HepG2 (cell line): Measurements from ENCODE around the gene TMED6. TPM values are rescaled to one million over a fixed set of nuclear protein-coding genes. Genes with fewer than 3 reads are reported as not detected.

Experiments
- BCLAF1 ChIP-seq: fragments of 450-650 bp; IDR thresholded peaks from 2 replicates; pipeline ENCODE4 v1.6.1; 2017; ENCODE audit warnings: mild to moderate bottlenecking
- HCFC1 ChIP-seq: fragments of 150-350 bp; IDR thresholded peaks from 2 replicates; pipeline ENCODE4 v1.6.1; 2014; ENCODE audit warnings: low read depth, low read length
- HNRNPH1 ChIP-seq: fragments of 200-400 bp; formaldehyde crosslinking; optimal IDR thresholded peaks from 2 replicates; pipeline ENCODE3; 2017; ENCODE audit warnings: mild to moderate bottlenecking, low read depth, low read length
- HOXA9 ChIP-seq: sonication (generic); formaldehyde crosslinking; IDR thresholded peaks from 2 replicates; pipeline ENCODE4 v1.8.1; 2022; ENCODE audit warnings: missing genetic modification reagents, mild to moderate bottlenecking, moderate library complexity, borderline replicate concordance
- IRF2 ChIP-seq: IDR thresholded peaks from 2 replicates; pipeline ENCODE4 v1.6.1; 2018; ENCODE audit warnings: missing genetic modification reagents, missing compliant biosample characterization
- KDM1A ChIP-seq: IDR thresholded peaks from 2 replicates; pipeline ENCODE4 v1.6.1; 2016; ENCODE audit warnings: missing compliant biosample characterization
- MLX ChIP-seq: IDR thresholded peaks from 2 replicates; pipeline ENCODE4 v1.6.1; 2016
- MNT ChIP-seq: fragments of 450-650 bp; IDR thresholded peaks from 2 replicates; pipeline ENCODE4 v1.6.1; 2016
- PRDM15 ChIP-seq: sonication (generic); formaldehyde crosslinking; IDR thresholded peaks from 2 replicates; pipeline ENCODE4 v1.4.0; 2020; ENCODE audit warnings: missing genetic modification reagents
- RFX5 ChIP-seq: IDR thresholded peaks from 2 replicates; pipeline ENCODE4 v1.6.1; 2011; ENCODE audit warnings: low read depth, low read length, improper control_type of control experiment
- RNF219 ChIP-seq: sonication (generic); formaldehyde crosslinking; IDR thresholded peaks from 2 replicates; pipeline ENCODE4 v1.5.0; 2020; ENCODE audit warnings: mild to moderate bottlenecking, missing genetic modification reagents
- ZBTB7A ChIP-seq: sonication (generic); formaldehyde crosslinking; IDR thresholded peaks from 2 replicates; pipeline ENCODE4 v1.8.0; 2022; ENCODE audit warnings: mild to moderate bottlenecking, missing genetic modification reagents
- ZMYM3 ChIP-seq: sonication (generic); formaldehyde crosslinking; IDR thresholded peaks from 2 replicates; pipeline ENCODE4 v1.5.1; 2020; ENCODE audit warnings: mild to moderate bottlenecking, missing genetic modification reagents
- ZNF552 ChIP-seq: sonication (generic); formaldehyde crosslinking; IDR thresholded peaks from 2 replicates; pipeline ENCODE4 v1.9.0; 2022; ENCODE audit warnings: missing genetic modification reagents, mild to moderate bottlenecking, borderline replicate concordance
- ZNF598 ChIP-seq: sonication (generic); formaldehyde crosslinking; IDR thresholded peaks from 2 replicates; pipeline ENCODE4 v1.5.1; 2020; ENCODE audit warnings: mild to moderate bottlenecking, missing genetic modification reagents, borderline replicate concordance
- ZNF605 ChIP-seq: sonication (generic); formaldehyde crosslinking; IDR thresholded peaks from 2 replicates; pipeline ENCODE4 v1.8.0; 2022; ENCODE audit warnings: mild to moderate bottlenecking, missing genetic modification reagents
- ZNF816 ChIP-seq: sonication (generic); formaldehyde crosslinking; IDR thresholded peaks from 2 replicates; pipeline ENCODE4 v1.8.0; 2022; ENCODE audit warnings: missing genetic modification reagents, mild to moderate bottlenecking, borderline replicate concordance
- ZNF839 ChIP-seq: sonication (generic); formaldehyde crosslinking; IDR thresholded peaks from 2 replicates; pipeline ENCODE4 v1.4.0; 2020; ENCODE audit warnings: missing genetic modification reagents, mild to moderate bottlenecking, borderline replicate concordance
- polyA plus RNA-seq, 8 experiments: library from polyadenylated mRNA; depleted of rRNA in 3 of 8; stranded (reverse) in 7 of 8; unstranded in 1 of 8; fragments of >200 nt; fragmentation: Illumina TruSeq in 4 of 8; extraction: Trizol in 4 of 8; gene quantifications; 2 replicates each; pipeline versions ENCODE4 v1.2.1 to v1.2.3, GENCODE V29; 2011 to 2016; ENCODE audit warnings: low read depth in 4 of 8, missing spikeins in 1 of 8, mixed read lengths in 1 of 8; ENCODE audit not compliant: insufficient read depth in 1 of 8
- total RNA-seq, 5 experiments: library from RNA; depleted of rRNA; stranded (reverse); fragments of >200 nt; fragmentation: Illumina TruSeq; extraction: Trizol; gene quantifications; 2 replicates each; pipeline ENCODE4 v1.2.3, GENCODE V29; 2016; ENCODE audit warnings: low read depth in 1 of 5

The TMED6 gene
- total and polyA plus RNA-seq, 2 of the 13 experiments (the other 11 are each of a cell fraction or from before 2014, with no cell fraction given), result 9.8 to 14.4 TPM

- TF ChIP-seq BCLAF1 (no peak), IRF2 (CRISPR knock-in tag) (peak; percentile 98), MLX (CRISPR knock-in tag) (no peak), ZBTB7A (CRISPR knock-in tag) (no peak), ZNF839 (CRISPR knock-in tag) (no peak), ZNF816 (peak; percentile 91; the same call in 1 of the 2 replicates), RNF219 (no peak), KDM1A (CRISPR knock-in tag) (no peak), ZNF605 (CRISPR knock-in tag) (peak; percentile 99), ZNF598 (CRISPR knock-in tag) (0 out of 2 replicates have a peak, but pooled peaks have one; percentile 61), PRDM15 (CRISPR knock-in tag) (peak; percentile 74), HOXA9 (CRISPR knock-in tag) (peak; percentile 32; the same call in 1 of the 2 replicates), ZMYM3 (CRISPR knock-in tag) (no peak), MNT (peak; percentile 88), HCFC1 (peak; percentile 75), RFX5 (0 out of 2 replicates have a peak, but pooled peaks have one; percentile 60), HNRNPH1 (no peak), ZNF552 (CRISPR knock-in tag) (peak; percentile 37)
These were observed 12.1 kb downstream of the TMED6 start, which contains the start of the genes COG8 and NIP7 (continued) for GRCh38 chr16:69339289-69340094.
